Fibroblast of lung (primary cell): ENCODE data around the gene LAMC3.
A peak's percentile ranks its signal among the peaks of the same experiment; 100 is the strongest.

ENCODE experiments used
- CTCF ChIP-seq, 2 donors: IDR thresholded peaks in 1 of 2; conservative IDR thresholded peaks in 1 of 2; 1 replicate in 1 of 2; 2 replicates in 1 of 2; pipeline ENCODE4 v1.5.1; 2011 to 2012; ENCODE audit warnings: low read length in 2 of 2, control low read depth in 1 of 2, inconsistent platforms in 1 of 2, low read depth in 1 of 2, mild to moderate bottlenecking in 1 of 2
- EZH2 ChIP-seq: IDR thresholded peaks from 2 replicates; pipeline ENCODE4 v1.5.1; 2012; ENCODE audit warnings: low read length, control low read depth, mild to moderate bottlenecking; ENCODE audit errors: missing control alignments

GRCh38 chr9:130997925-130998596 lies 10.9 kb upstream of the LAMC3 start:
- TF ChIP-seq CTCF (conservative IDR thresholded peaks at IDR 0.05 in 1 of 2, IDR thresholded peaks at IDR 0.05 in 1 of 2; ENCODE audit: low read depth in 1 of 2, low read length in 2 of 2) (peak; percentile 77), EZH2 (no peak)
